NCI-H1105 treated with DMSO at 0.1 percent for 48 hours (cell line): ENCODE measurements around the gene GLDC.
"Not testable (repeated sequence)": the region's sequence is repeated elsewhere in the genome, so short reads cannot be mapped to it uniquely, and the experiment has no call there.

ENCODE experiments used
- DNase-seq: peaks from one replicate; lab custom pipeline; 2025; lab: John Stamatoyannopoulos, UW

Gene GLDC

GRCh38 chr9:6566409-6567139, 79.0 kb downstream of the GLDC start:
- DNase-seq = no peak

- DNase-seq = no peak
Measured at GRCh38 chr9:6565312-6565711, 80.2 kb downstream of the GLDC start.

GRCh38 chr9:6564868-6565267, 80.7 kb downstream of the GLDC start:
- no peak for DNase-seq

GRCh38 chr9:6564360-6564759, 81.2 kb downstream of the GLDC start:
- DNase-seq = no peak

- no peak for DNase-seq
Measured at GRCh38 chr9:6562871-6563430, 82.6 kb downstream of the GLDC start.

GRCh38 chr9:6562201-6562600, 83.3 kb downstream of the GLDC start:
- DNase-seq = no peak

GRCh38 chr9:6557883-6558616, 87.5 kb downstream of the GLDC start:
- DNase-seq = peak; percentile 92

- no peak for DNase-seq
Measured at GRCh38 chr9:6553866-6554265, 91.7 kb downstream of the GLDC start.

GRCh38 chr9:6552498-6553121, 92.9 kb downstream of the GLDC start:
- no peak for DNase-seq

GRCh38 chr9:6552033-6552432, 93.5 kb downstream of the GLDC start:
- DNase-seq = peak; percentile 68

- DNase-seq = peak; percentile 82
Measured at GRCh38 chr9:6551136-6551535, 94.4 kb downstream of the GLDC start.

GRCh38 chr9:6549106-6549800, 96.3 kb downstream of the GLDC start:
- DNase-seq = peak; percentile 92

- no peak for DNase-seq
Measured at GRCh38 chr9:6545017-6545691, 100.4 kb downstream of the GLDC start.

- no peak for DNase-seq
Measured at GRCh38 chr9:6543204-6543603, 102.3 kb downstream of the GLDC start.

GRCh38 chr9:6542617-6543016, 102.9 kb downstream of the GLDC start:
- DNase-seq = not testable (repeated sequence)

- DNase-seq = no peak
Measured at GRCh38 chr9:6538666-6539071, 106.9 kb downstream of the GLDC start.

GRCh38 chr9:6535594-6535993, 109.9 kb downstream of the GLDC start:
- DNase-seq = no peak

GRCh38 chr9:6525326-6526045, 120.0 kb downstream of the GLDC start:
- no peak for DNase-seq

- DNase-seq = no peak
Measured at GRCh38 chr9:6522263-6522662, 123.3 kb downstream of the GLDC start.

GRCh38 chr9:6512085-6512657, 133.4 kb downstream of the GLDC start:
- DNase-seq = no peak

- DNase-seq = no peak
Measured at GRCh38 chr9:6506571-6506970, 139.0 kb downstream of the GLDC start.
